ENCODE results near the gene CHAF1B.

DNA sequence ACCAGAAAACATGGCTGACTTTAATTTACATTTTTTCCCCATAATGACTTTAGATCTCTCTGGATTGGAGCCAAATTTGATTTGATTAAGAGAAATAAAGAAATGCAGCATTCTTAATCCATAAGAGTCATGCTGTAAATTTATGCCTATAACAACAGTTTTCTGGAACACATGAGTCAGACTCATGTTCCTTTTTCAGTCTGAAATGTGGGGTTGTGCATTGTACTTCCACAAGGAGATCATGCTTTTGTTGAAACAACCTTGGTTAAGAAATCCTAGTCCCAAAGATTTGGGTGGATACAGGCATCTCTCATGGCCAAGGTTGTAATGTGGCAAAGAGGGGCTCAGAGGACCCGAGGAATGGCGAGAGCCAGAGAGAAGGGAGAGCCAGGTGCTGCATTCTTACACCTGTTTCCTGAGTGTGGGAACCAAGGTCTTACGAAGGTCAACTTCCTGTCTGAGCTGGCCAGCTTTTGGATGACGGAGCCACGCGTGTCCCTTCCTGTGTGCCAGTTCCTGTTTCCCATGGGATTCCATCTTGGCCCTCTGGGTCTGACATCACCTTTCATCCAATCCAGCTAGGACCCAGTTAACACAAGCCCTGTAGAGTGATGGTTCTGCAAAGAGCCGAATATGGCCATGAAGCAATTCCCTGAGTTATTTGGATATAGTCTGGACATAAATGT is 71.7 kb downstream of the CHAF1B start:
- TF ChIP-seq POLR2AphosphoS5 (IDR thresholded peaks at IDR 0.05; ENCODE audit: low read depth, low read length) (no peak), POLR2A (IDR thresholded peaks at IDR 0.05; ENCODE audit: low read depth, low read length) (no peak), PAX5 (IDR thresholded peaks at IDR 0.05; ENCODE audit: insufficient read depth, low read length, severe bottlenecking) (no peak), TAF1 (IDR thresholded peaks at IDR 0.05; ENCODE audit: low read depth, low read length) (no peak)

Data from GM12891 (cell line).